ENCODE measurements around the gene FHIT.

FHIT gene

DNA sequence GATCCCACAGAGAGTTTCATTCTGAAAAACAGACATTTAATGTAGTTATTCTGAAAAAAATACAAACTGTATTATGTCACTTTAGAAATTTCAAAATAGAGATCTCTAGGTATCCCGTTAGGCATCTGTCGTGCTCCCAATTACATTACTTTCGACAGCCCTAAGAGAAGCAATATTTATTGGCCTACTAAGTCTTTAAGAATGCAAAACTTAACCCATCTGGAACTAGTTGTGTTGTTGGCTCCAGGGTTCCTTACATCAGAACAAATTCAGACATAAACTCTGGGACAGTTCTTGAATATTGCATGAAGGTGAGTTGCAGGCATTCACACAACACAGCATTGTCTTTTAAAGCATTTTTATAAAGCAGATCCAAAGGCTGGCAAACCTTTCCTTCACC, 498.4 kb downstream of the FHIT start:
- no peak overlapping the region for H2AFZ ChIP-seq (ENCODE audit: low read depth, low read length, severe bottlenecking)
- no peaks in the 10 kb centered on the region for H3K79me2 ChIP-seq (ENCODE audit: insufficient read depth, low read length)
- no peaks in the 10 kb centered on the region for H4K20me1 ChIP-seq (ENCODE audit: low read depth, low read length)
- no peaks in the 10 kb centered on the region for H3K9me2 ChIP-seq (replicated peaks; ENCODE audit: insufficient read depth, low read length)
- TF ChIP-seq, protein P1, sequence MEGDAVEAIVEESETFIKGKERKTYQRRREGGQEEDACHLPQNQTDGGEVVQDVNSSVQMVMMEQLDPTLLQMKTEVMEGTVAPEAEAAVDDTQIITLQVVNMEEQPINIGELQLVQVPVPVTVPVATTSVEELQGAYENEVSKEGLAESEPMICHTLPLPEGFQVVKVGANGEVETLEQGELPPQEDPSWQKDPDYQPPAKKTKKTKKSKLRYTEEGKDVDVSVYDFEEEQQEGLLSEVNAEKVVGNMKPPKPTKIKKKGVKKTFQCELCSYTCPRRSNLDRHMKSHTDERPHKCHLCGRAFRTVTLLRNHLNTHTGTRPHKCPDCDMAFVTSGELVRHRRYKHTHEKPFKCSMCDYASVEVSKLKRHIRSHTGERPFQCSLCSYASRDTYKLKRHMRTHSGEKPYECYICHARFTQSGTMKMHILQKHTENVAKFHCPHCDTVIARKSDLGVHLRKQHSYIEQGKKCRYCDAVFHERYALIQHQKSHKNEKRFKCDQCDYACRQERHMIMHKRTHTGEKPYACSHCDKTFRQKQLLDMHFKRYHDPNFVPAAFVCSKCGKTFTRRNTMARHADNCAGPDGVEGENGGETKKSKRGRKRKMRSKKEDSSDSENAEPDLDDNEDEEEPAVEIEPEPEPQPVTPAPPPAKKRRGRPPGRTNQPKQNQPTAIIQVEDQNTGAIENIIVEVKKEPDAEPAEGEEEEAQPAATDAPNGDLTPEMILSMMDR (IDR thresholded peaks at IDR 0.05; ENCODE audit: insufficient read depth, low read length, poor library complexity, severe bottlenecking): no peak
- no peak for TF ChIP-seq EZH2phosphoT487 (conservative IDR thresholded peaks at IDR 0.05; ENCODE audit: low read length)
- no peak overlapping the region for H3K4me2 ChIP-seq (ENCODE audit: low read depth, low read length, poor library complexity, severe bottlenecking)
- no peak overlapping the region for H3K4me3 ChIP-seq (ENCODE audit: insufficient read depth, low read length, poor library complexity, severe bottlenecking)
- H3K9ac ChIP-seq (ENCODE audit: low read length): no peak overlapping the region
- H3K36me3 ChIP-seq (ENCODE audit: low read length): no peaks in the 10 kb centered on the region
- H3K27me3 ChIP-seq (ENCODE audit: low read length): no peaks in the 10 kb centered on the region
- no peaks in the 10 kb centered on the region for H3F3A ChIP-seq (ENCODE audit: insufficient read depth)
- H3K27ac ChIP-seq (ENCODE audit: low read depth, low read length): no peak overlapping the region
- no peaks in the 10 kb centered on the region; the same call in 1 of the 2 replicates for H3K9me3 ChIP-seq (ENCODE audit: insufficient read depth, low read length)

DNA sequence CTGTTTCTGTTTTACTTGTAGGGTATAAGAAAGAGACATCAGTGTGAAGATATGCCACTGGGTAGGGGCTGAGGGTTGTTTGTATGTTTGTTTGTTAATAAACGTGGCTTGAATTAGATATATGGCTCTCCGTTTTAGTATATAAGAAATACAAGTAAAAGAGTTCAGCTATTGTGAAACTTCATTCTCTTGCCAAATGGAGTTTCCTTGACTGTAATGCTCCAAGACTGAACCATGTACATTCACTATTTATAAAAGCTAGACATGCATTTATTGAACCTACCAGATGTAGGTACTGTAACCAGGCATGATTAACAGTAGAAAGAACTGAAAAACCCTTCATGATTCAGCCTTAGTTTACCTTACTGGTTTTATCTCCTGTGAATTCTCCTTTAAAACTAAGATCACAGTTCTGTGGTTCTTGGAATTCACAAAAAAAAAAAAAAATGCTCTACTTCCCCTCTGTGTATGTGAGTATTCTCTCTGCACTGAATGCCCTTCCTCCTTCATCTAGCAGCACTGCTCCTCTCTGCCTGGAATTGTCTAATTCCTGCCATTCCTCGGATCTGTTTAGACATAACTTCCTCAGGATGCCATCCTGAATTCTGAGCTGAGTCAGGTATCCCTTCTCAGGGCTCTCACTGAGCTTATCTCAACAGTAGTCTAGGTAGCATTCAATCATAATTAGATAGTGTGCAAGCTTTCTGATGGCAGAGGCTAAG, 504.4 kb downstream of the FHIT start:
- Histone ChIP-seq H3K4me3 (ENCODE audit: insufficient read depth, low read length, poor library complexity, severe bottlenecking) (no peak overlapping the region), H2AFZ (ENCODE audit: low read depth, low read length, severe bottlenecking) (no peak overlapping the region), H3K9me3 (ENCODE audit: insufficient read depth, low read length) (no peaks in the 10 kb centered on the region; the same call in 1 of the 2 replicates), H3K79me2 (ENCODE audit: insufficient read depth, low read length) (no peaks in the 10 kb centered on the region), H3K27ac (ENCODE audit: low read depth, low read length) (no peak overlapping the region), H3K36me3 (ENCODE audit: low read length) (no peaks in the 10 kb centered on the region), H3F3A (ENCODE audit: insufficient read depth) (no peaks in the 10 kb centered on the region), H3K9ac (ENCODE audit: low read length) (no peak overlapping the region), H3K4me2 (ENCODE audit: low read depth, low read length, poor library complexity, severe bottlenecking) (no peak overlapping the region), H4K20me1 (ENCODE audit: low read depth, low read length) (no peaks in the 10 kb centered on the region), H3K9me2 (replicated peaks; ENCODE audit: insufficient read depth, low read length) (no peaks in the 10 kb centered on the region), H3K27me3 (ENCODE audit: low read length) (no peaks in the 10 kb centered on the region)
- TF ChIP-seq, protein P1 (IDR thresholded peaks at IDR 0.05; ENCODE audit: insufficient read depth, low read length, poor library complexity, severe bottlenecking): no peak
- TF ChIP-seq EZH2phosphoT487 (conservative IDR thresholded peaks at IDR 0.05; ENCODE audit: low read length): no peak

DNA sequence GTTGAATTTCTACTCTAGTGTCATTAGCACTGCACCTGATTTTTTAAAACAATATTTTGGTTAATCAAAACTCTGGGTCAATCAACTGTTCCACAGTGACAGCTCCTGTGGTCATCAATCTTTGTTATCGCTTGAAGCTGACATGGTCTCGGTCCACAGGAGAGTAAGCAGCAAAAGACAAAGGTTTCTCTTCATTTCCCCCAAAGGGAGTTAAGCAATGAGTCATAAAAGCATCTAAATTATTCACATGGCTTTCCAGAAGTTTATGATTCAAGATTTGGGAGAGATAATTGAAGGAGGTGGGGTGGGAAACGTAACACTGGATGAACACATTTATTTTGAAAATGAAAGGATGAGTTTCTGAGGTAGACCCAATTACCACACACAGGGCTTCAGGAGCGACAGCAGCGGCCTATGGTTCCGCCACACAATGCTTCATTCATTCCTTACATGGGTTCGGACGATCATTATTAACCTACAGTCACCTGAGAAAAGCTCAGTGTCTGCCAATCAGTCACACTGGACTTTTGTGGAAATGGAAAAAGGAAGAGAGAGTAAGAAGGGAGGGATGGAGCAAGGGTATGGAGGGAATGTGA, 505.1 kb downstream of the FHIT start:
- no peak overlapping the region for H3K4me3 ChIP-seq (ENCODE audit: insufficient read depth, low read length, poor library complexity, severe bottlenecking)
- no peaks in the 10 kb centered on the region; the same call in 1 of the 2 replicates for H3K9me3 ChIP-seq (ENCODE audit: insufficient read depth, low read length)
- H3F3A ChIP-seq (ENCODE audit: insufficient read depth): no peaks in the 10 kb centered on the region
- no peaks in the 10 kb centered on the region for H4K20me1 ChIP-seq (ENCODE audit: low read depth, low read length)
- no peaks in the 10 kb centered on the region for H3K9me2 ChIP-seq (replicated peaks; ENCODE audit: insufficient read depth, low read length)
- no peak overlapping the region for H3K9ac ChIP-seq (ENCODE audit: low read length)
- no peak overlapping the region for H3K27ac ChIP-seq (ENCODE audit: low read depth, low read length)
- no peak overlapping the region for H3K4me2 ChIP-seq (ENCODE audit: low read depth, low read length, poor library complexity, severe bottlenecking)
- H2AFZ ChIP-seq (ENCODE audit: low read depth, low read length, severe bottlenecking): no peak overlapping the region
- H3K27me3 ChIP-seq (ENCODE audit: low read length): no peaks in the 10 kb centered on the region
- no peaks in the 10 kb centered on the region for H3K36me3 ChIP-seq (ENCODE audit: low read length)
- H3K79me2 ChIP-seq (ENCODE audit: insufficient read depth, low read length): no peaks in the 10 kb centered on the region
- TF ChIP-seq, protein P1 (IDR thresholded peaks at IDR 0.05; ENCODE audit: insufficient read depth, low read length, poor library complexity, severe bottlenecking): no peak
